ENCODE data around the gene APC.

GRCh38 chr5:112847306-112847705, 109.6 kb downstream of the APC start:
- TF ChIP-seq FOXM1 (IDR thresholded peaks at IDR 0.05; ENCODE audit: borderline replicate concordance) (no peak), SP1 (IDR thresholded peaks at IDR 0.05) (no peak), TARDBP (IDR thresholded peaks at IDR 0.05) (no peak), NFRKB (IDR thresholded peaks at IDR 0.05) (no peak), PKNOX1 (IDR thresholded peaks at IDR 0.05) (no peak), FOXA1 (IDR thresholded peaks at IDR 0.05) (no peak), ARNT (IDR thresholded peaks at IDR 0.05) (no peak), SUZ12 (IDR thresholded peaks at IDR 0.05) (no peak), CTBP1 (IDR thresholded peaks at IDR 0.05; ENCODE audit: borderline replicate concordance) (no peak), ELF4 (IDR thresholded peaks at IDR 0.05) (no peak)

Measured in HEK293T (cell line).